NCI-H2196 treated with DMSO at 0.1 percent for 48 hours (cell line): Measurements from ENCODE around the gene ING4.

Experiments
- DNase-seq: peaks from one replicate; lab custom pipeline; 2025; ENCODE audit not compliant: unreplicated experiment; lab: John Stamatoyannopoulos, UW

Gene ING4

DNA sequence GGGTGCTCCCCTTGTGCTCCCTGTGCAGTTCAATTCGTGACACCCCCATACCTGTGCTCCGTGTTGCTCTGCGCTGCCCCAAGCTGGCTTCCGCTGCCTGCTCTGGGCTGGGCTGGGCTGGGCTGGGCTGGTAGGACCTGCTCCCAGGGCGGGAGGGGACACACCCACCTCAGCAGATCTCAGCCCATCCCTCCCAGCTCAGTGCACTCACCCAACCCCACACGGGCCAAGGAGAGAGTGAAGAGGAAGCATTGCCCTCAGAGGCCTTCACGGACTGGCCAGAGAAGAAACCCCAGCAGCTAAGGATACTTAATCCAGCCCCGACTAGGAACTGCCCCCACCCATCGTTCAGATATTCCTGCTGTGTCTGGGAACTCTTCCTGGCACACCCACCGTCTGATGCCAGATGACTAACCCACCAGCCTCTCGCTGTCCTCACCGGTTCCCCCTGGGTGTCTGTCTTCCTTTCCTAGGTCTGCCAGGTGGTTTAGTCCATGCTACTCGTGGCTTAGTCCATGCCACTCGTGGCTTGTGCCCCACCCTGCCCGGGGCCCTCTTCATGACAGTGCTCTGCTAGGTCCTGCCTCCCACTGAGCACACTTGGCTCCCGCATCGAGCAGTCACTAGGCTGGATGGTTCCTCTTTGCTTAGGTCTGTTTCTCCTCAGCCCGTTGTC is 26.9 kb downstream of the ING4 start, which contains the start of gene LPAR5:
LPAR5 (minus strand) TSS at position 104 of the 676 bp plus-strand sequence. CDS start 14,711 bp downstream, outside the sequence.
- no peak for DNase-seq

- no peak for DNase-seq
These were observed 27.5 kb downstream of the ING4 start for GRCh38 chr12:6635375-6635855.

GRCh38 chr12:6632026-6632983 is 30.6 kb downstream of the ING4 start:
- no peak for DNase-seq

DNA sequence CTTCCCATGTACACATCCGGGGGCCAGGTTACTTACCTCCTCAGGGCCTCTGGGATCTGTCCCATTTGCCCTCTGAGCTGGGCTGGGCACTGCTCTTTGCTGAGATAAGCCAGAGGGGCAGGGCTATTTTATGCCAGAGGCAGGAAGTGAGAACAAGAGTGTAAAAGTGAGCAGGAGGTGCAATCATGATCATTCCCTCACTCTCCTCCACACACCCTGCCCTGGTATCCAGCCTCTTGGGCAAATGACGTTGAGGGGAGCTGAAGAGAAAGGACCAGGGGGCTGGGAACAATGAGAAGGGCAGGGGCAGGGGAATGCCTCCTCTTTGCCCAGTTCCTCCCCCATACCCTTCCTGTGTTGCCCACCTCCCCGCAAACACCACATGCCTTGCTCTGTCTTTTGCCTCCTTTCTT is 31.4 kb downstream of the ING4 start:
- no peak for DNase-seq

- DNase-seq, result no peak
These were observed 32.2 kb downstream of the ING4 start for GRCh38 chr12:6630736-6631135.

GRCh38 chr12:6627616-6628015 is 35.3 kb downstream of the ING4 start:
- DNase-seq, result no peak

DNA sequence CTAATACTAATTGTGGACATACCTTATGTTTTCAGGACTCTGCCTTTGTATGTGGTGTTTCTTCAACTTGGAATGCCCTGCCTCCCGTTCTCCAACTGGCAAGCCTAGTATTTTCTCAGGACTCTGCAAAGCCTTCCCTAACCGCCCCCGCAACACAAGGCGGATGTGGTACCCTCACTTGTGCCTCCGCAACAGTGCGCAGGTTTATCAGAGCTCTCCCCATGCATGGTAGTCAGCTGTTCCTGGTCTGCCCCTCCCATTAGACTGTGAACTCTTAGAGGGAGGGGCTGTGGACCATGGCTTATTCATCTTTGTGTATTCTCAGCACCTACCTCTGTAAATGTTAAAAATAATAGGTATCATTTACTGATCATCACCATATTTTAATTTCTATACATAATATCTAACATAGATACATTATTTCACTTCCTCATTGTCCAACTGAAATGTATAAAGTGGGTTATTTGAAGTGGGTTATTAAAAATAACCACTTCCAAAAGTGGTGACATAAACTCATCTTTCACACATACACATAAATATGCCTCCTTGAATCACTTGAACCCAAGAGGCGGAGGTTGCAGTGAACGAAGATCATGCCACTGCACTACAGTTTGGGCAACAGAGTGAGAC is 36.1 kb downstream of the ING4 start:
- DNase-seq, result no peak

DNA sequence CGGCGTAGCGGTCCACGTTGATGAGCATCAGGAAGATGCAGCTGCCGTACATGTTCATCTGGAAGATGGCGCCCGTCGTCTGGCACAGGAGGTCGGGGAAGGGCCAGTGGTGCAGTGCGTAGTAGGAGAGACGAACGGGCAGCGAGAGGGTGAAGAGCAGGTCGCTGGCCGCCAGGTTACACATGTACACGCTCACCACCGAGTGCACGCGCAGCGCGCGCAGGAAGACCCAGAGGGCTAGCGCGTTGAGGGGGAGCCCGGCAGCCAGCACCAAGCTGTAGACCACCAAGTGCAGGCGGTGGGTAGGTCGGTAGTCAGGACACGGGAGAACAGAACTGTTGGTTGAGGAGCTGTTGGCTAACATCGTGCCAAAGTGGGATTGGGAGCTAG is 42.0 kb downstream of the ING4 start:
- no peak for DNase-seq

GRCh38 chr12:6620137-6620884 is 42.6 kb downstream of the ING4 start:
- no peak for DNase-seq

DNA sequence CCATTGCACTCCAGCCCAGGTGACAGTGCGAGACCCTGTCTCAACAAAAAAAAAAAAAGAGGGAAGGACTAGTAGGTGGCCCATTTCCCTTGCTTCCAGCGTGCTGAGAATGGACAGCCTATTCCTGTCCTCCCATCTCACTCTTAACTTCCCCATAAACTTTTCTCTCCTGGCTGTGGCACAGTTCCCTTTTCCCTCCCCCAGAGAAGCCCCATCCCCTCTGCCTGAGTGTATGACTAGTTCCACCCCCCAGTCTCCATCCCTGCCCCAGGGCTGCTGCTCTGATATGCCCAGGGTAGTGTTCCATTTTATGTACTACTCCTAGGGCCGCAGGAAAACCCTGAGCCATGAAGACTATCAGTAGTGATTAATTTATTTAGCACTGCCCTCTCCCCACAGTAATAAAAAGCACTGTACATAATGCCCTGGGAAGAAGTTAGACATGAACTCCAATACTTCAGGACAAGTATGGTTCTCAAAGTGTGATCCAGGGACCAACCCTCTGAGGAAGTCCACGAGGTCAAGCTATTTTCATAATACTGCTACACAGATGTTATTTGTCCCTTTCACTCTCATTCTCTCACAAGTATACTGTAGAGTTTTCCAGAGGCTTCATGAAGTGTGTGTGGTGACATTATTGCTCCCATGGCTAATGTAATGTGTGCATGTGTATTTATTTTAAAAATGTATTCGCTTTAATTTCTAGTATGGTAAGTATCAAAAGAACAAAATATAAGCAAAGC is 44.3 kb downstream of the ING4 start:
- no peak for DNase-seq

DNA sequence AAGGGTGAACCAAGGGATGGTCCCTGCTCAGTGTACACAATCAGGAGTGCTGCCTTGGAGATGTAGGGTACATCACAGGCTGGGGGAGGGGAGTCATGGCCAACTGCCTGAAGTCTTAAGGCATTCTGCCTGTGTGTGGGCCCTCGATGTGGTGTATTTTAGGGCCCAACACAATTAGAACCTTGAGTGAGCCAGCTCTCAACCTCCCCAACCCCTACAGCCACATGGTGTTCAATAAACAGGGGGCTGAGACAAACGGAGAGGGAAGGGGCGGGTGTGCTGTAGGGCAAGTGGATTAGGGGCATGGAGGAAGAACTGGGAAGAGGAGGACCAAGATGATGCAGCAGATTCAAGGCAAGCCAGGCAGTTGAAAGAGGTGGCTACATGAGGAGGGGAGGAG is 47.1 kb downstream of the ING4 start:
- DNase-seq, result no peak

DNA sequence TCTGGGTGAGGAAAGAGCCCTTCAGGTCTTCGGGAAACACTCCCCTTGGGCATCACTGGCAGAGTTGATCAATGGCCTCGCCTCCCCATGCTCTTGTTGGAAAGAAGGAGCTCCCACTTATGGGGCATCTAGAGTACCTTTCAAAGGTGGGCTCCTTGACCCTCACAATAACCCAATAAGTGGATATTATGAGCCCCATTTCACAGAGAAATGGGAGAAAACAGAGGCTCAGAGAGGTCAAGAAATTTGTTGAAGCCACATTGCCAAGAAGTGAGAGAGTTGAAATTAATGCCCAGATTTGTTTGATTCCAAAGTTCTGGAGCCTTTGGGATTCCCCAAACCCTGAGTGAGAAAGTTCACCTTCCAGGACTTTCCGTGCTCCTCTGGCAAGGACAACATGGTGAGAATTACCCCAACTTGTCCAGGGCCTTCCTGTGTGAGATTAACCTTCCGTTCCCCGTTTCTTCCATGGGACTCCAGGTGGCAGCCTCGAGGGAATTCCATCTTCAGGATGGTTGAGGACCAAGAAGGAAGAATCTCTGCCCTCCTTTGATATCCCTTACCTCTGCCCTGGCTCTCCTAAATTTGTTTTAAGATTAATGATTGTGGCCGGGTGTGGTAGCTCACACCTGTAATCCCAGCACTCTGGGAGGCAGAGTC is 48.3 kb downstream of the ING4 start:
- no peak for DNase-seq

GRCh38 chr12:6613776-6614512 is 49.0 kb downstream of the ING4 start:
- DNase-seq, result peak; percentile 95

GRCh38 chr12:6613015-6613775 is 49.7 kb downstream of the ING4 start:
- peak; percentile 76 for DNase-seq

- no peak for DNase-seq
These were observed 50.3 kb downstream of the ING4 start for GRCh38 chr12:6612652-6613014.

DNA sequence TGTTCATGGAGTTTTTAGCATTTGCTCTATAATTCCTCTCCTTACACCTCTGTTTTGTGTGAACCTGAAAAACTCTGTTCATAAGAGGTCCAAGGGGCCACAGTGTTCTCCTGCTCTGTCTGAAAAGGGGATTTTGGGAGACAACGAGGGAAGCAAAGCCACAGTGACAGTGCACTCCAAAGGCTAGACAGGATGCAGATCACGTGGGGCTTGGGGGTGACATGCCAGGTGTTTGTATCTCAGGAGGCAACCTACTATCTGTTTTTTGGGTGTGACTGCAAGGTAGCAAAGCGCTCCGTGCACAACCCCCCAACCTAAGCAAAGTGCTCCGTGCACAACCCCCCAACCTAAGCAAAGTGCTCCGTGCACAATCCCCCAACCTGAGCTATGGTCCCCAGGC is 50.7 kb downstream of the ING4 start:
- no peak for DNase-seq

DNA sequence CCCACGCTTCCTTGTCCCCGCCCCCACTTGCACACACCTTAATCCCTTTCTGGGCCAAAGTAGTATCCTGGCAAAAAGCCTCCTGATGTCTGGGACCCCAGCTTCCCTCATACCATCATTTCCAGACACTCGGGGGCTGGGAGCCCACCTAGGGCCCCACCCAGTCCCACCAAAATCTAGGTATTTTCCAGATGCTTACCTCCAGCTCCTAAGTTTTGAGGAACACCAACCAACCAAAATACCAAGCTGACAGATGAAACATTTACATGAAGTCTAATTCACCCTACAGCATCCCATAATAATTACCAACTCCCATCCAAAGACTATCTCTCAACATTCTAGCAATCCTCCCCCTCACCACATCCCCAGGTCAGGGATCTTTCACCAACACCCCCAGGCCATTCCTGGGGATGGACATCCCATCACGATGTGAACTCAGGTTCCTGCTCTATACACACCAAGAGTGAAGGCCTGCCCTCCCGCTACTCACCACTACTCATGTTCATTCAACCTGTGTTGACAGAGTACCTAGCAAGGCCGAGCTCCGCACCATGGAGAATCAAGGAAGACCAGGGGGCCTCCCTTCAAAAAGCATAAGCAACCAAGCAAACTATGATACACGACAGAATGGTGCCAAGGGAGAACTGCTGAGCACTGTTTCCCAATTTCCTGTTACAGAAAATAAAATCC is 54.2 kb downstream of the ING4 start:
- DNase-seq, result no peak
